Activated T-helper 9 cell treated with anti-CD3 and anti-CD28 coated beads, Interleukin-2, amount 50 U/mL, for 16 hours (primary cell): ENCODE measurements around the gene DYSF.

ENCODE experiments used
- DNase-seq: peaks from one replicate; pipeline ENCODE4 v3.0.0-alpha.2; 2020; ENCODE audit warnings: low read depth

The DYSF gene

GRCh38 chr2:71711133-71711855, 257.9 kb downstream of the DYSF start:
- DNase-seq = no peak

GRCh38 chr2:71712158-71712818, 258.9 kb downstream of the DYSF start:
- DNase-seq = no peak

- no peak for DNase-seq
Observed at GRCh38 chr2:71713581-71714580, 260.5 kb downstream of the DYSF start.

DNA sequence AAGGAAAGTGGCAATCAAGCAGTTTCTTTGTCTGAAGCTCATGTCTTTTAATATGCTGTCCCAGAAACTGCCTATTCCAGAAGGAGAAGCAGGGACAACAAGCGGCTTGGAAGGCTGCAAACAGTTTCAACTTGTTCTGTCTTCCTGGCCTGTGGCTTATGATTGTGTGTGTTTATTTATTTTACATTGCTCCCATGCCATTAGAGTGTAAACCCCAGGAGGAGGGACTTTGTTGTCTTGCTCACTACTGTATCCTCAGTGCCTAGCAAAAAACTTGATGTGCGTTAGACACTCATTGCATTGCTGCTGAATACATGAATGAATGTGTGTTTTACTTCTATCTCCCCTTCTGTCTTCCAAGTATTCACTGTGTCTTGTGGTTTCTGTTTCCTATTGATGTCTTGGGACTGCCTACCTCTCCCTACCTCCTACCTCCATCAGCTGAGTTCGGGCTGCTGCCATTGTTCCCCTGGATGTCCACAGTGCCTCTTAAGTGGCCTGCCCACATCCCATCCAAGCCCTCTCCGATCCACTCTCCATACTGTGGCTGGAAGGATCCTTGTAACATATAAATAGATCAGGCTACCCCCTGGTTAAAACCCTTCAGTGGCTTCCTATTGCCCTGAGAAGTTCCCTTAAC, 261.4 kb downstream of the DYSF start:
- DNase-seq = no peak

DNA sequence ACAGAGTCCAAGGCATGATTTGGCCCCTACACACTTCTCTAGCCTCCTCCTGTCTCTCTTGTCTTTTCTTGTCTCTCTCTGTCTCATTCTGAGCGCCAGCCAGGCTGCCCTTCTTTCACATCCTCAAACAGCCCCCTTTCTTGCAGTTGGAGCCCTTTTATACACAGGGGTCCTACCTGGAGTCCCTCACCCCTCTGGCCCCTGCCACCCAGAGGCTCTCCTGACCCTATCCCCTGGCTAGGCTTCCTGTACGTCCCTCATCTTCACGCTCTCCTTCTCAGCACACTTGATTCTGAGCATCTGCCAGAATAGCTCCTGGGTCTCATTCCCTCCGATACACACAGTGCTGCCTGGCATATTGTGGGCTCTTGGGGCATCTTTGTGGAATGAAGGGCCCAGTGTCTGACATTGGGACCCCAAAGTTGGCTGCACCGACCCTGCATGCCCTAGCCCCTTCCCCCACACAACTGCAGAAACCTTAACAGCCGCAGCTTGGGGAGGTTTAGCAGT, 261.9 kb downstream of the DYSF start:
- DNase-seq = no peak

DNA sequence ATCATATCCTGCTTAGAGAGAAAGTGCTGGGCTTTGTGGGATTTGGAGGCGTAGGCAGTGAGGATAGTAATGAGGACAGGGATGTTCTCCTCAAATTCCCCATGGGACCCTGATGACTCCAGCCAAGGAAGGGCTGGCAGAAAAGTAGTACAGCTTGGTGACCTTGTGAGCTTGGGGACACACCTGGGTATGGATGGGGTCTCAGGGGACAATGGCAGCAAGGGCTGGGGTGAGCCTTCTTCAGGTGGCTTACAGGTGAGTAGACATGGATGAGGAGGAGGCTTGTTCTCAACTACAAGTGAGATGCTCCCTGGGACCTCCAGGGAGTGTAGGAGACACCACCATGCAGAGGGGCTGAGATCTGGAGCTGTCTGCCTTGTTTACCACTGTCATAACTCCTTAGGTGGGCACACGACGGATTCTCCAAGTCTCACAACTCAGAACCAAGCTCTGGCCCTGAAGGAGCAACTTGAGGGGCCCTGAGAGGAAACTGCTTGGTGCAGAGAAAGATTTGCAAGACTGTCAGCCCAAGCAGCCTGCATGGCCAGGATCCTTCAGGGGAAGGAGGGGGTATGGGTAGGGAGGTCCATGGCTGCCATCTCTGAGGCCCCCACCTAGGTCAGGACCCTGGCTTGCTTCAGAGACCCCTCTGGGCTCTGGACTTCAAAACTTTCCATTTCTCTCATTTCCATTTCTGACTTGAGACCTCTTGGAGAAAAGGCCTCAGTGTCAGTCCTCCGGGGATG, 262.8 kb downstream of the DYSF start:
- no peak for DNase-seq

- no peak for DNase-seq
Observed at GRCh38 chr2:71716697-71717624, 263.6 kb downstream of the DYSF start.

GRCh38 chr2:71718686-71719085, 265.3 kb downstream of the DYSF start:
- DNase-seq = no peak

- no peak for DNase-seq
Observed at GRCh38 chr2:71719520-71720282, 266.3 kb downstream of the DYSF start.

- no peak for DNase-seq
Observed at GRCh38 chr2:71720283-71720560, 266.9 kb downstream of the DYSF start.

- DNase-seq = no peak
Observed at GRCh38 chr2:71720596-71721361, 267.4 kb downstream of the DYSF start.

DNA sequence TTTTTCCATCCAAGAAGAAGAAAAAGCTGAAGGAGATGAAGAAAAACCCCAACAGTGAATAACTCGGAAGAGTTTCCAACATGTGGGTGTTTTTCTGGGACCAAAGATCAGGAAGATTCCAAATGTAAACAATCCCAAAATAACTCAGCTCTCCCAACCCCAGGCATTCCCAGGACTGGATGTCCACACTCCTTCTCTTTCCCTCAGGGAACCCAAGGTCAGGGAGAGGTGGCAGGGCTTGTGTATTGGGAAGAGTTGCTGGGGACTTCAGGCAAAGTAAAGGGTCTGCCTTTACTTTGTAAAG, 268.0 kb downstream of the DYSF start:
- no peak for DNase-seq

GRCh38 chr2:71721669-71722068, 268.3 kb downstream of the DYSF start:
- DNase-seq = no peak

DNA sequence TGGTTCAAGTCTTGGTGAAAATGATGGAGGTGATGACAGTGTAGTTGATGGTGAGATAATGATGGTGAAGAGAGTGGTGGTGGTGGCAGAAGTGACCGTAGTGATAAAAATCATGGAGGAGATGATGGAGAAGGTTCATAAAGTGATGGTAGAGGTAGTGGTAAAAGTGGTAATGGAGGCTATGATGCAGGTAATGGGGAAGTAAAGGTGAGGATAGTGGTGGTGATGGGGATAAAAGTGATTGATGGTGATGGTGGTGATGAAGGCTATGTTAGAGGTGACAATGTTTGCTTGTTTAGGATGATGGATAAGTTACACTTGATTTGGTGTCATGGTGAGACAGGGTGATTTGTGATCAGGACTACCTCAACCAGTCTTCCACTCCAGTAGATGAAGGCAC, 268.9 kb downstream of the DYSF start:
- no peak for DNase-seq

DNA sequence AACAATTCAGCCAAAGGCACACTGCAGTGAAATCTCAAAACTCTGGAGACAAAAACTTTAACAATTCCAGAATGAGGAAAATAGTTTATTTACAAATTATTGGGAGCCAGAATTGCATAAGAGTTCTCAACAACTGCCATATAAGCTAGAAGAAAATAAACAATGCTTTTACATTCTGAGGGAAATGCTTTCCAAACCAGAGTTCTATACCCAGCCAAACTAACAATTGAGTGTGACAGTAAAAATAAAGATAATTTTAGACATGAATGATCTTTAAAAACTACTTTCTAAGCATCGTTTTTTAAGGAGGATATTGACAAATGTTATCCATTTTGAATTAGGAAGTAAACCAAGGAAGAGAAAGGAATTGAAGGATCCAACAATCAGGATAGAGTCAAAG, 271.4 kb downstream of the DYSF start:
- no peak for DNase-seq

DNA sequence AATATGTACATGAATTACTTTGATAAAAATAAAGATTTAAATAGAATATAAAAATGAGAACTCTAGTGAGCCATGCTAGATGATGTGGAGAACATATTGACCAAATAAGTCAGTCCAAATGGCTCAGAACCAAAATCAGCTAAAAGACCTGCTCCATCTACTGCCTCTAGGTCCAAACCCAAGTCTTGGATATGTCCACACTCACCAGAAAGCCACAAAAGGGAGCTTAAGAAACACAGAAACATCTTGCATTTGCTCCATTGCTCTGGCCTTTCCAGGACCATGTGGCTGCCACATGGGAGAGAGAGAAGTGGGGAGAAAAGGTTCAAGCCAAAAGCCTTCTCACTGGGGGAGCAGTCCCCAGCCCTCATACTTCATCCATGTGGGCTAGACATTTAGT, 272.5 kb downstream of the DYSF start:
- DNase-seq = no peak

- DNase-seq = no peak
Observed at GRCh38 chr2:71727562-71727961, 274.2 kb downstream of the DYSF start.

DNA sequence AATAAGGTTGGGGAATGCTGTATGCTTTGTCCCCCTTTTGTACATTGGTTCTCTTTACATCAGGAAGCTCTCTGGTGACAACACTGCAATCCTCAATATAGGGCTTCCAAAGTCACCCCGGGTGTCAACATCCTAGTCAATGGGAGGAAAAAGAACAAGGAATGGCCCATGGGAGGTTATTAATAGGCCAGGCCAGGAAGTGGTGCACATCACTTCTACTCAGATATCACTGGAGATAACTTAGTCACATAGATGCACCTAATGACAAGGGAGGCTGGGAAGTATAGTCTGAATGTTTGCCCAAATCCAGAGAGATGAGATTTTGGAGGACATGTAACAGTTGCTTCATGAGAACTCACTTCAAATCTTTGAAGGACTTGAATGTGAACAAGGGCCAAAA, 274.7 kb downstream of the DYSF start:
- no peak for DNase-seq

- DNase-seq = no peak
Observed at GRCh38 chr2:71730785-71731383, 277.5 kb downstream of the DYSF start.
